COLO829 (cell line): Measurements from ENCODE around the gene ARHGAP42.
"Not testable (repeated sequence)": the region's sequence is repeated elsewhere in the genome, so short reads cannot be mapped to it uniquely, and the experiment has no call there.

Experiments used
- DNase-seq: peaks from one replicate; pipeline ENCODE4 v3.0.0; 2012; ENCODE audit warnings: low spot score

ARHGAP42 gene

GRCh38 chr11:100872951-100873740 is 186.1 kb downstream of the ARHGAP42 start:
- no peak for DNase-seq

GRCh38 chr11:100874203-100874602 is 187.1 kb downstream of the ARHGAP42 start:
- DNase-seq: no peak

- no peak for DNase-seq
Observed at GRCh38 chr11:100875521-100875869, 188.4 kb downstream of the ARHGAP42 start.

GRCh38 chr11:100876815-100877520 is 189.9 kb downstream of the ARHGAP42 start:
- peak; percentile 18 for DNase-seq

GRCh38 chr11:100878474-100878873 is 191.4 kb downstream of the ARHGAP42 start:
- no peak for DNase-seq

GRCh38 chr11:100882957-100883356 is 195.9 kb downstream of the ARHGAP42 start:
- DNase-seq: no peak

GRCh38 chr11:100883830-100884229 is 196.7 kb downstream of the ARHGAP42 start:
- DNase-seq: no peak

GRCh38 chr11:100887659-100888058 is 200.6 kb downstream of the ARHGAP42 start:
- no peak for DNase-seq

- DNase-seq: no peak
Observed at GRCh38 chr11:100888836-100889235, 201.7 kb downstream of the ARHGAP42 start.

- DNase-seq: no peak
Observed at GRCh38 chr11:100889758-100890157, 202.7 kb downstream of the ARHGAP42 start.

- DNase-seq: no peak
Observed at GRCh38 chr11:100890789-100891188, 203.7 kb downstream of the ARHGAP42 start.

- DNase-seq: no peak
Observed at GRCh38 chr11:100892886-100893285, 205.8 kb downstream of the ARHGAP42 start.

- DNase-seq: no peak
Observed at GRCh38 chr11:100895449-100895848, 208.4 kb downstream of the ARHGAP42 start.

GRCh38 chr11:100895976-100896375 is 208.9 kb downstream of the ARHGAP42 start:
- not testable (repeated sequence) for DNase-seq

GRCh38 chr11:100901471-100901870 is 214.4 kb downstream of the ARHGAP42 start:
- not testable (repeated sequence) for DNase-seq

GRCh38 chr11:100902454-100903141 is 215.5 kb downstream of the ARHGAP42 start:
- DNase-seq: no peak

GRCh38 chr11:100903284-100903683 is 216.2 kb downstream of the ARHGAP42 start:
- DNase-seq: no peak

- no peak for DNase-seq
Observed at GRCh38 chr11:100905684-100906083, 218.6 kb downstream of the ARHGAP42 start.

GRCh38 chr11:100908746-100909145 is 221.7 kb downstream of the ARHGAP42 start:
- peak; percentile 14 for DNase-seq

GRCh38 chr11:100910808-100911207 is 223.7 kb downstream of the ARHGAP42 start:
- DNase-seq: no peak

- DNase-seq: no peak
Observed at GRCh38 chr11:100914415-100915110, 227.5 kb downstream of the ARHGAP42 start.
